Caki2 (cell line): ENCODE measurements around the gene CNR2. TPM values are rescaled to one million over a fixed set of nuclear protein-coding genes. Genes with fewer than 3 reads are reported as not detected.
A peak's percentile ranks its signal among the peaks of the same experiment; 100 is the strongest.

Experiments
- DNase-seq: peaks from one replicate; pipeline ENCODE4 v3.0.0-alpha.2; 2015; ENCODE audit warnings: low read depth
- in situ Hi-C: cut with HindIII; loops from 2 replicates; pipeline ENCODE4 v1.10.0; 2016; ENCODE audit warnings: low sequenced_read_pairs, low pct_unique_long_range_greater_than_20kb, mixed read lengths
- total RNA-seq: library from RNA; depleted of rRNA; stranded (reverse); fragments of >200 nt; shearing (Covaris generic); gene quantifications from 2 replicates; pipeline ENCODE4 v1.2.3, GENCODE V29; 2014; ENCODE audit warnings: low replicate concordance

CNR2 gene
- total RNA-seq, 1 experiment from 2014 or later: 0.03 TPM

GRCh38 chr1:23899070-23899469 lies 14.1 kb downstream of the CNR2 start:
- in situ Hi-C loops: no loop called here
- DNase-seq: no peak

GRCh38 chr1:23897083-23897482 lies 16.1 kb downstream of the CNR2 start:
- no peak for DNase-seq

GRCh38 chr1:23896491-23896890 lies 16.7 kb downstream of the CNR2 start:
- in situ Hi-C loops: no loop called here
- no peak for DNase-seq

More at GRCh38 chr1:23897083-23897482, 16.1 kb downstream of the CNR2 start:
- in situ Hi-C loops: no loop called here

- no peak for DNase-seq
Observed at GRCh38 chr1:23895993-23896392, 17.2 kb downstream of the CNR2 start.

GRCh38 chr1:23895082-23895481 lies 18.1 kb downstream of the CNR2 start:
- in situ Hi-C loops: no loop called here
- DNase-seq: no peak

More at GRCh38 chr1:23895993-23896392, 17.2 kb downstream of the CNR2 start:
- in situ Hi-C loops: no loop called here

- DNase-seq: no peak
- in situ Hi-C loops: no loop called here
Observed at GRCh38 chr1:23889074-23889473, 24.1 kb downstream of the CNR2 start.

GRCh38 chr1:23885222-23885621 lies 27.9 kb downstream of the CNR2 start:
- in situ Hi-C loops: no loop called here
- DNase-seq: no peak

- no peak for DNase-seq
- in situ Hi-C loops: no loop called here
Observed at GRCh38 chr1:23882746-23883145, 30.4 kb downstream of the CNR2 start.

GRCh38 chr1:23879809-23880208 lies 33.4 kb downstream of the CNR2 start:
- no peak for DNase-seq
- in situ Hi-C loops: no loop called here

- DNase-seq: no peak
- in situ Hi-C loops: no loop called here
Observed at GRCh38 chr1:23878668-23879067, 34.5 kb downstream of the CNR2 start.

- in situ Hi-C loops: no loop called here
- no peak for DNase-seq
Observed at GRCh38 chr1:23875382-23875781, 37.8 kb downstream of the CNR2 start.

GRCh38 chr1:23872421-23872820 lies 40.7 kb downstream of the CNR2 start:
- in situ Hi-C loops: no loop called here
- DNase-seq: no peak

- no peak for DNase-seq
- in situ Hi-C loops: no loop called here
Observed at GRCh38 chr1:23869051-23869450, 44.1 kb downstream of the CNR2 start.

GRCh38 chr1:23868557-23869016 lies 44.6 kb downstream of the CNR2 start:
- in situ Hi-C loops: no loop called here

GRCh38 chr1:23867895-23868556 lies 45.1 kb downstream of the CNR2 start, which contains the start of gene FUCA1:
Gene FUCA1 (minus strand): TSS chr1:23868290. CDS start chr1:23868286, 4 bp downstream.
- DNase-seq: peak; percentile 87
- in situ Hi-C loops: no loop called here

More at GRCh38 chr1:23868557-23869016, 44.6 kb downstream of the CNR2 start:
- no peak for DNase-seq

GRCh38 chr1:23867542-23867894 lies 45.6 kb downstream of the CNR2 start:
- peak; percentile 5 for DNase-seq
- in situ Hi-C loops: no loop called here

GRCh38 chr1:23865543-23865930 lies 47.6 kb downstream of the CNR2 start:
- DNase-seq: peak; percentile 56
- in situ Hi-C loops: no loop called here

- DNase-seq: no peak
- in situ Hi-C loops: no loop called here
Observed at GRCh38 chr1:23864801-23865542, 48.2 kb downstream of the CNR2 start.

- DNase-seq: no peak
- in situ Hi-C loops: no loop called here
Observed at GRCh38 chr1:23862640-23863039, 50.5 kb downstream of the CNR2 start.

- DNase-seq: no peak
- in situ Hi-C loops: no loop called here
Observed at GRCh38 chr1:23854568-23854967, 58.6 kb downstream of the CNR2 start.
